Tibial nerve (tissue), 4 donors: ENCODE measurements around the gene OSBPL6. TPM values are rescaled to one million over a fixed set of nuclear protein-coding genes. Genes with fewer than 3 reads are reported as not detected.

Experiments used
- DNase-seq, 2 donors: peaks; one replicate each; pipeline ENCODE4 v3.0.0-alpha.2; 2019; ENCODE audit warnings: low spot score in 2 of 2
- H3K27ac ChIP-seq, 4 donors: fragments of 200-600 bp; sonication (generic) in 3 of 4; one replicate each; pipeline ENCODE4 v1.5.1; 2017 to 2019; ENCODE audit warnings: mild to moderate bottlenecking in 1 of 4
- H3K27me3 ChIP-seq, 2 donors: fragments of 200-600 bp; sonication (generic) in 1 of 2; one replicate each; pipeline versions ENCODE4 v1.5.1 to v1.6.0; 2017 to 2019
- H3K36me3 ChIP-seq, 3 donors: fragments of 200-600 bp; sonication (generic); one replicate each; pipeline ENCODE4 v1.5.1; 2018 to 2019
- H3K4me1 ChIP-seq, 4 donors: fragments of 200-600 bp; sonication (generic) in 3 of 4; one replicate each; pipeline ENCODE4 v1.5.1; 2017 to 2019
- H3K4me3 ChIP-seq, 4 donors: fragments of 200-600 bp; sonication (generic) in 3 of 4; one replicate each; pipeline ENCODE4 v1.5.1; 2017 to 2019; ENCODE audit warnings: mild to moderate bottlenecking in 1 of 4, moderate library complexity in 1 of 4
- H3K9me3 ChIP-seq, 4 donors: fragments of 200-600 bp; sonication (generic) in 3 of 4; one replicate each; pipeline ENCODE4 v1.5.1; 2017 to 2019
- CTCF ChIP-seq, 5 experiments: fragments of 200-600 bp in 3 of 5; fragments of 450-650 bp in 2 of 5; sonication (generic) in 3 of 5; IDR thresholded peaks; one replicate each; pipeline ENCODE4 v1.5.1; 2016 to 2019; ENCODE audit warnings: antibody characterized with exemption in 5 of 5, mild to moderate bottlenecking in 3 of 5, moderate library complexity in 2 of 5
- EP300 ChIP-seq, 2 donors: sonication (generic); formaldehyde crosslinking; IDR thresholded peaks; one replicate each; pipeline ENCODE4 v1.6.1; 2017; ENCODE audit warnings: antibody characterized with exemption in 2 of 2, mild to moderate bottlenecking in 1 of 2
- POLR2A ChIP-seq, 2 donors: fragments of 450-650 bp; IDR thresholded peaks; one replicate each; pipeline ENCODE4 v1.6.1; 2017; ENCODE audit warnings: antibody characterized with exemption in 2 of 2, mild to moderate bottlenecking in 2 of 2, moderate library complexity in 2 of 2
- WGBS, 2 donors: methylation state at CpG; one replicate each; pipeline ENCODE4 v1.1.5; 2018; 5-methylcytosine and 5-hydroxymethylcytosine counted together
- total RNA-seq, 4 donors: library from RNA; depleted of rRNA; stranded (reverse); fragments of >200 nt; gene quantifications; one replicate each; pipeline ENCODE4 v1.1.0, GENCODE V29; 2016

The OSBPL6 gene
- total RNA-seq, 4 donors from 2014 or later = 0.66 to 3.1 (median 1.6) TPM

- no peak overlapping the region for H3K4me3 ChIP-seq
Measured at GRCh38 chr2:178191004-178191508, 3.3 kb upstream of the OSBPL6 start.

GRCh38 chr2:178191511-178191910 lies 2.8 kb upstream of the OSBPL6 start:
- H3K27ac ChIP-seq = no peak overlapping the region
- H3K36me3 ChIP-seq = no peaks in the 10 kb centered on the region
- peaks cover 0 to 3% of the 10 kb centered on the region in 2 donors for H3K27me3 ChIP-seq
- 94 to 95% methylated on average over 2 of the region's 2 CpGs for WGBS, 2 donors
- H3K4me1 ChIP-seq = peaks cover 0 to 17% (median 3%) of the 10 kb centered on the region in 4 donors
- H3K4me3 ChIP-seq = no peak overlapping the region
- DNase-seq = no peak
- TF ChIP-seq CTCF (IDR thresholded peaks at IDR 0.05) (no peak), EP300 (IDR thresholded peaks at IDR 0.05) (no peak), POLR2A (IDR thresholded peaks at IDR 0.05) (no peak)
- no peaks in the 10 kb centered on the region for H3K9me3 ChIP-seq

More at GRCh38 chr2:178191004-178191508, 3.3 kb upstream of the OSBPL6 start:
- 46 to 54% methylated on average over 6 of the region's 6 CpGs for WGBS, 2 donors
- Histone ChIP-seq H3K27me3 (peaks cover 0 to 3% of the 10 kb centered on the region in 2 donors), H3K4me1 (peaks cover 0 to 17% (median 3%) of the 10 kb centered on the region in 4 donors), H3K27ac (no peak overlapping the region), H3K36me3 (no peaks in the 10 kb centered on the region), H3K9me3 (no peaks in the 10 kb centered on the region)
- TF ChIP-seq CTCF (IDR thresholded peaks at IDR 0.05) (no peak), EP300 (IDR thresholded peaks at IDR 0.05) (no peak), POLR2A (IDR thresholded peaks at IDR 0.05) (no peak)
- no peak for DNase-seq

- no peak for TF ChIP-seq EP300 (IDR thresholded peaks at IDR 0.05)
- no peak for TF ChIP-seq CTCF (IDR thresholded peaks at IDR 0.05)
- no peak for TF ChIP-seq POLR2A (IDR thresholded peaks at IDR 0.05)
- Histone ChIP-seq H3K27me3 (peaks cover 0 to 3% of the 10 kb centered on the region in 2 donors), H3K4me3 (peak overlapping the region; percentile 56 to 88 (median 78)), H3K27ac (peak overlapping the region; percentile 65 to 89 (median 74)), H3K36me3 (no peaks in the 10 kb centered on the region), H3K4me1 (peaks cover 0 to 17% (median 3%) of the 10 kb centered on the region in 4 donors), H3K9me3 (no peaks in the 10 kb centered on the region)
- no peak for DNase-seq
- WGBS, 2 donors = 16 to 21% methylated on average over 8 to 10 of the region's 10 CpGs
Measured at GRCh38 chr2:178193496-178193822, 853 bp upstream of the OSBPL6 start.

- H3K4me3 ChIP-seq = peak overlapping the region; percentile 66 to 88 (median 78)
- 0 to 1% methylated on average over 13 to 46 of the region's 83 CpGs for WGBS, 2 donors
- H3K36me3 ChIP-seq = no peaks in the 10 kb centered on the region
- TF ChIP-seq CTCF (IDR thresholded peaks at IDR 0.05) (peak in 3 of 5 experiments; percentile 1 to 8 (median 6)), EP300 (IDR thresholded peaks at IDR 0.05) (no peak), POLR2A (IDR thresholded peaks at IDR 0.05) (no peak)
- DNase-seq = peak in 1 of 2 donors; percentile 15
- H3K4me1 ChIP-seq = peaks cover 0 to 17% (median 3%) of the 10 kb centered on the region in 4 donors
- H3K27me3 ChIP-seq = peaks cover 0 to 3% of the 10 kb centered on the region in 2 donors
- H3K27ac ChIP-seq = peak overlapping the region; percentile 0 to 89 (median 64)
- H3K9me3 ChIP-seq = no peaks in the 10 kb centered on the region
Measured at GRCh38 chr2:178194600-178195389, 483 bp downstream of the OSBPL6 start.
